Upper lobe of right lung (tissue), 1 donor: Measurements from ENCODE around the gene NTRK3. TPM values are rescaled to one million over a fixed set of nuclear protein-coding genes. Genes with fewer than 3 reads are reported as not detected.

Source experiments
- ATAC-seq: fragments of 200-7000 bp; cut with Tn5 transposase; one replicate; pipeline ENCODE4 v1.9.1; 2020; ENCODE audit warnings: mild to moderate bottlenecking, moderate library complexity
- DNase-seq: peaks from one replicate; pipeline ENCODE4 v3.0.0-alpha.2; 2020
- H3K27ac ChIP-seq: fragments of 200-600 bp; one replicate; pipeline ENCODE4 v1.8.0; 2022
- H3K27me3 ChIP-seq: fragments of 200-600 bp; one replicate; pipeline ENCODE4 v1.8.0; 2022; ENCODE audit warnings: mild to moderate bottlenecking
- H3K36me3 ChIP-seq: fragments of 200-600 bp; one replicate; pipeline ENCODE4 v1.8.0; 2022
- H3K4me1 ChIP-seq: fragments of 200-600 bp; one replicate; pipeline ENCODE4 v1.8.0; 2022
- H3K4me3 ChIP-seq: fragments of 200-600 bp; one replicate; pipeline ENCODE4 v1.8.0; 2022; ENCODE audit warnings: mild to moderate bottlenecking
- H3K9me3 ChIP-seq: fragments of 200-600 bp; one replicate; pipeline ENCODE4 v1.8.0; 2022
- CTCF ChIP-seq: fragments of 200-600 bp; IDR thresholded peaks from one replicate; pipeline ENCODE4 v1.8.0; 2022; ENCODE audit warnings: antibody characterized with exemption
- intact Hi-C: fragments of 100-400 bp; cut with DNase I; formaldehyde crosslinking; loops from one replicate; pipeline ENCODE4 v1.11.0; 2022
- total RNA-seq: library from RNA; stranded (reverse); fragmentation: NEBNext Ultra II Directional; extraction: Animal tissue kit (Norgen Biotek cat#: 25700); gene quantifications from one replicate; pipeline ENCODE4 v1.2.1, GENCODE V29; 2021
- donor health status: DM: no; HTN: yes; CAD: no; lungs with severe emphysema.

The NTRK3 gene
- total RNA-seq, 1 donor from 2014 or later: 2.8 TPM

- no peaks in the 10 kb centered on the region for H3K36me3 ChIP-seq
- no peaks in the 10 kb centered on the region for H3K4me1 ChIP-seq
- DNase-seq: no peak
- intact Hi-C loops: no loop called here
- no peak for TF ChIP-seq CTCF
- H3K4me3 ChIP-seq: no peak overlapping the region
- H3K27me3 ChIP-seq: no peaks in the 10 kb centered on the region
- no peak for ATAC-seq
- H3K9me3 ChIP-seq: no peaks in the 10 kb centered on the region
- H3K27ac ChIP-seq: no peak overlapping the region
These were observed 41.4 kb downstream of the NTRK3 start for GRCh38 chr15:88215066-88215648.

- DNase-seq (no peak), ATAC-seq (no peak)
- no peaks in the 10 kb centered on the region for H3K27me3 ChIP-seq
- H3K4me3 ChIP-seq: no peak overlapping the region
- H3K36me3 ChIP-seq: no peaks in the 10 kb centered on the region
- no peaks in the 10 kb centered on the region for H3K4me1 ChIP-seq
- no peak for TF ChIP-seq CTCF
- H3K27ac ChIP-seq: no peak overlapping the region
- H3K9me3 ChIP-seq: no peaks in the 10 kb centered on the region
- intact Hi-C loops: no loop called here
These were observed 47.4 kb downstream of the NTRK3 start for GRCh38 chr15:88209111-88209510.

GRCh38 chr15:88208396-88208795 lies 48.1 kb downstream of the NTRK3 start:
- Histone ChIP-seq H3K36me3 (no peaks in the 10 kb centered on the region), H3K27ac (no peak overlapping the region), H3K27me3 (no peaks in the 10 kb centered on the region), H3K4me3 (no peak overlapping the region), H3K9me3 (no peaks in the 10 kb centered on the region), H3K4me1 (no peaks in the 10 kb centered on the region)
- no peak for DNase-seq
- no peak for TF ChIP-seq CTCF
- intact Hi-C loops: no loop called here
- ATAC-seq: no peak

GRCh38 chr15:88207565-88207964 lies 49.0 kb downstream of the NTRK3 start:
- Histone ChIP-seq H3K27ac (no peak overlapping the region), H3K4me3 (no peak overlapping the region), H3K27me3 (no peaks in the 10 kb centered on the region), H3K4me1 (no peaks in the 10 kb centered on the region), H3K36me3 (no peaks in the 10 kb centered on the region), H3K9me3 (no peaks in the 10 kb centered on the region)
- DNase-seq: no peak
- TF ChIP-seq CTCF: no peak
- intact Hi-C loops: no loop called here
- ATAC-seq: no peak

- no peak for ATAC-seq
- no peak for TF ChIP-seq CTCF
- DNase-seq: peak; percentile 6
- H3K9me3 ChIP-seq: no peaks in the 10 kb centered on the region
- H3K27ac ChIP-seq: no peak overlapping the region
- H3K27me3 ChIP-seq: no peaks in the 10 kb centered on the region
- intact Hi-C loops: no loop called here
- no peaks in the 10 kb centered on the region for H3K36me3 ChIP-seq
- H3K4me1 ChIP-seq: no peaks in the 10 kb centered on the region
- H3K4me3 ChIP-seq: no peak overlapping the region
These were observed 52.0 kb downstream of the NTRK3 start for GRCh38 chr15:88204584-88204983.

GRCh38 chr15:88202231-88202630 lies 54.3 kb downstream of the NTRK3 start:
- H3K4me3 ChIP-seq: no peak overlapping the region
- H3K9me3 ChIP-seq: no peaks in the 10 kb centered on the region
- no peak overlapping the region for H3K27ac ChIP-seq
- H3K4me1 ChIP-seq: no peaks in the 10 kb centered on the region
- ATAC-seq: no peak
- intact Hi-C loops: no loop called here
- H3K36me3 ChIP-seq: no peaks in the 10 kb centered on the region
- no peaks in the 10 kb centered on the region for H3K27me3 ChIP-seq
- no peak for TF ChIP-seq CTCF
- DNase-seq: no peak
